IgD-negative memory B cell (primary cell): Measurements from ENCODE around the gene PTPRG. TPM values are rescaled to one million over a fixed set of nuclear protein-coding genes. Genes with fewer than 3 reads are reported as not detected.
A peak's percentile ranks its signal among the peaks of the same experiment; 100 is the strongest.
"Not testable (repeated sequence)": the region's sequence is repeated elsewhere in the genome, so short reads cannot be mapped to it uniquely, and the experiment has no call there.

Experiments used
- H3K27ac Mint-ChIP-seq, 3 donors: one replicate each; pipeline ENCODE4 v1.8.0; 2020 to 2022; ENCODE audit warnings: mild to moderate bottlenecking in 3 of 3, mixed read lengths in 3 of 3, moderate library complexity in 1 of 3
- H3K27me3 Mint-ChIP-seq: one replicate; pipeline ENCODE4 v1.8.0; 2021; ENCODE audit warnings: mixed read lengths
- H3K36me3 Mint-ChIP-seq: one replicate; pipeline ENCODE4 v1.8.0; 2020; ENCODE audit warnings: mild to moderate bottlenecking, mixed read lengths
- H3K4me1 Mint-ChIP-seq, 3 donors: one replicate each; pipeline ENCODE4 v1.8.0; 2020 to 2022; ENCODE audit warnings: mixed read lengths in 3 of 3, mild to moderate bottlenecking in 1 of 3
- H3K4me3 Mint-ChIP-seq, 4 donors: one replicate each; pipeline ENCODE4 v1.8.0; 2020 to 2022; ENCODE audit warnings: mild to moderate bottlenecking in 4 of 4, mixed read lengths in 4 of 4, moderate library complexity in 3 of 4
- H3K9me3 Mint-ChIP-seq, 3 donors: one replicate each; pipeline ENCODE4 v1.8.0; 2020 to 2021; ENCODE audit warnings: mixed read lengths in 3 of 3, mild to moderate bottlenecking in 1 of 3
- polyA plus RNA-seq: library from polyadenylated mRNA; unstranded; fragments of 300-500 nt; fragmentation: Illumina TruSeq; gene quantifications from one replicate; pipeline ENCODE4 v1.2.3, GENCODE V29; 2021

Gene PTPRG
- polyA plus RNA-seq, 1 donor from 2014 or later: 1.9 TPM

GRCh38 chr3:61805510-61806080 is 244.2 kb downstream of the PTPRG start:
- H3K36me3 Mint-ChIP-seq: no peaks in the 10 kb centered on the region
- H3K27ac Mint-ChIP-seq: no peak overlapping the region
- H3K4me1 Mint-ChIP-seq: no peaks in the 10 kb centered on the region

GRCh38 chr3:61806810-61807209 is 245.4 kb downstream of the PTPRG start:
- Mint-ChIP-seq H3K36me3 (no peaks in the 10 kb centered on the region), H3K27me3 (no peaks in the 10 kb centered on the region), H3K4me1 (no peaks in the 10 kb centered on the region), H3K9me3 (peaks cover 0 to 2% (median 0%) of the 10 kb centered on the region in 3 donors), H3K27ac (no peak overlapping the region), H3K4me3 (no peak overlapping the region)

More at GRCh38 chr3:61805510-61806080, 244.2 kb downstream of the PTPRG start:
- Mint-ChIP-seq H3K4me3 (no peak overlapping the region), H3K9me3 (no peaks in the 10 kb centered on the region), H3K27me3 (no peaks in the 10 kb centered on the region)

- peak overlapping the region in 1 of 3 donors; percentile 35 for H3K27ac Mint-ChIP-seq
- H3K4me3 Mint-ChIP-seq: no peak overlapping the region
- no peaks in the 10 kb centered on the region for H3K27me3 Mint-ChIP-seq
- no peaks in the 10 kb centered on the region for H3K36me3 Mint-ChIP-seq
- H3K9me3 Mint-ChIP-seq: peaks cover 0 to 2% (median 0%) of the 10 kb centered on the region in 3 donors
- H3K4me1 Mint-ChIP-seq: no peaks in the 10 kb centered on the region
These were observed 246.5 kb downstream of the PTPRG start for GRCh38 chr3:61807865-61808276.

- Mint-ChIP-seq H3K36me3 (no peaks in the 10 kb centered on the region), H3K9me3 (peaks cover 0 to 2% (median 0%) of the 10 kb centered on the region in 3 donors), H3K4me3 (no peak overlapping the region), H3K27me3 (no peaks in the 10 kb centered on the region), H3K4me1 (no peaks in the 10 kb centered on the region), H3K27ac (no peak overlapping the region)
These were observed 247.2 kb downstream of the PTPRG start for GRCh38 chr3:61808526-61808925.

GRCh38 chr3:61808999-61809398 is 247.6 kb downstream of the PTPRG start:
- Mint-ChIP-seq H3K4me3 (no peak overlapping the region), H3K36me3 (no peaks in the 10 kb centered on the region), H3K9me3 (peaks cover 0 to 2% (median 0%) of the 10 kb centered on the region in 3 donors)

DNA sequence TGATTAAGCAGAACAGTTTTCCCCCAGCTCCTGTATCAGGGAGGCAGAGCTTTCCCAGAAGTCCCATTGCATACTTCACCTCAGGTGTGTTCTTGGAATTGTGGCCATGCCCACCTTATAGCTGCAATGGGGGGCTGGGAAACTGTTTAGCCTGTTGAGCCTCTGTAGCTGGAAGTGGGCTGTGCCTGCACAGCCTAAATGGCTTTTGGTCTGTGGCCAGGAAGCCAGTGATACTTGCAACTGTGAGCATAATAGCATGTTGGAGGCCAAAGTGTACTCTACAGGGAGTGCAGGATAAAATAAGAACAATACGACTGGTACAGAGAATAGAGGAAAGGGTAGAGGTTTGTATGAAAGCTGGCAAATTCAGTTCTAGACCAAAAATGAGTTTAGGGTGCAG is 248.5 kb downstream of the PTPRG start:
- Mint-ChIP-seq H3K27me3 (no peaks in the 10 kb centered on the region), H3K9me3 (peaks cover 0 to 2% (median 0%) of the 10 kb centered on the region in 3 donors), H3K4me3 (no peak overlapping the region), H3K36me3 (no peaks in the 10 kb centered on the region), H3K4me1 (peaks cover 0 to 5% (median 3%) of the 10 kb centered on the region in 3 donors), H3K27ac (no peak overlapping the region)

More at GRCh38 chr3:61808999-61809398, 247.6 kb downstream of the PTPRG start:
- no peaks in the 10 kb centered on the region for H3K27me3 Mint-ChIP-seq
- H3K27ac Mint-ChIP-seq: no peak overlapping the region
- H3K4me1 Mint-ChIP-seq: no peaks in the 10 kb centered on the region

GRCh38 chr3:61810953-61811497 is 249.7 kb downstream of the PTPRG start:
- H3K4me1 Mint-ChIP-seq: peaks cover 0 to 5% (median 3%) of the 10 kb centered on the region in 3 donors
- no peak overlapping the region for H3K27ac Mint-ChIP-seq
- no peaks in the 10 kb centered on the region for H3K36me3 Mint-ChIP-seq
- no peak overlapping the region for H3K4me3 Mint-ChIP-seq
- H3K9me3 Mint-ChIP-seq: peaks cover 0 to 2% (median 0%) of the 10 kb centered on the region in 3 donors
- H3K27me3 Mint-ChIP-seq: no peaks in the 10 kb centered on the region

- H3K9me3 Mint-ChIP-seq: peaks cover 0 to 2% (median 0%) of the 10 kb centered on the region in 3 donors
- peaks cover 0 to 5% (median 3%) of the 10 kb centered on the region in 3 donors for H3K4me1 Mint-ChIP-seq
- H3K27ac Mint-ChIP-seq: peak overlapping the region in 1 of 3 donors; percentile 3
- no peaks in the 10 kb centered on the region for H3K27me3 Mint-ChIP-seq
- no peak overlapping the region for H3K4me3 Mint-ChIP-seq
- H3K36me3 Mint-ChIP-seq: no peaks in the 10 kb centered on the region
These were observed 250.3 kb downstream of the PTPRG start for GRCh38 chr3:61811652-61812051.

GRCh38 chr3:61812085-61812484 is 250.7 kb downstream of the PTPRG start:
- H3K27me3 Mint-ChIP-seq: no peaks in the 10 kb centered on the region
- H3K4me3 Mint-ChIP-seq: no peak overlapping the region
- peaks cover 0 to 2% (median 0%) of the 10 kb centered on the region in 3 donors for H3K9me3 Mint-ChIP-seq
- peaks cover 0 to 5% (median 3%) of the 10 kb centered on the region in 3 donors for H3K4me1 Mint-ChIP-seq
- no peak overlapping the region for H3K27ac Mint-ChIP-seq
- H3K36me3 Mint-ChIP-seq: no peaks in the 10 kb centered on the region

DNA sequence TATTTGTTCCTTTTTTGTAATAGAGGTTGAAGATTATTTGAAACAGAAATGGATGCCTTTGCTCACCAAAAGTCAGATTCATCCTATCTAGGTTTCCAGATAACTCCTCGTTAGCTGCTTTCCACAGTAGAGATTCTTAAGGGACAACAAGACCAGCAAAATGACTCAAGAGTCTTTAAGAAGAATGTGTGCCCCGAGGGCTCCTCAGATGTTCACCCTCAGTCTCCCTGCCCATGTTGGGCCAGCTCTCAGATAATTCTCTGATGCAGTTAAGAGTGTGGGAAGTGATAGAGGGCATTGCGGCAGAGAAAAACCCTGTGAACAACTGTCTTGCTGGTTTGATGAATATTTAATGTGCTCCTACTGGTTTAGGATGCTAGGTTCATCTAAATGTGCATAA is 251.1 kb downstream of the PTPRG start:
- Mint-ChIP-seq H3K4me1 (peaks cover 0 to 5% (median 3%) of the 10 kb centered on the region in 3 donors), H3K27ac (no peak overlapping the region), H3K27me3 (no peaks in the 10 kb centered on the region), H3K4me3 (no peak overlapping the region), H3K9me3 (peaks cover 0 to 2% (median 0%) of the 10 kb centered on the region in 3 donors), H3K36me3 (no peaks in the 10 kb centered on the region)

DNA sequence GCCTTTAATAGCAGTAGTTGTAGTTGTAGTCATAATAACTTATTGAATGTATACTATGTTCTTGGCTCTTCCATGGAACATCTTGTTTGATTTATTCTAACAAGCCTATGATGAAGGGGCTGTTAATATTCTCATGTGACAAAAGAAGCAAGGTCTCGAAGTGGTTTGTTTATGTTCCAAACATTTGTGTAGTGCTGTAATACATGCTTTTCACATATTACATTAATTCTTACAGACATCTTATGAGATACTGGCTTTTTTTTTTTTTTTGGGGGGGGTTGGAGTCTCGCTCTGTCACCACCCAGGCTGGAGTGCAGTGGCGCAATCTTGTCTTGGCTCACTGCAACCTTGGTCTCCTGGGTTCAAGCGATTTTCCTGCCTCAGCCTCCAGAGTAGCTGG is 252.3 kb downstream of the PTPRG start:
- Mint-ChIP-seq H3K27ac (no peak overlapping the region), H3K27me3 (no peaks in the 10 kb centered on the region), H3K9me3 (peaks cover 0 to 2% (median 0%) of the 10 kb centered on the region in 3 donors), H3K36me3 (no peaks in the 10 kb centered on the region), H3K4me3 (no peak overlapping the region), H3K4me1 (peaks cover 0 to 5% (median 3%) of the 10 kb centered on the region in 3 donors)

DNA sequence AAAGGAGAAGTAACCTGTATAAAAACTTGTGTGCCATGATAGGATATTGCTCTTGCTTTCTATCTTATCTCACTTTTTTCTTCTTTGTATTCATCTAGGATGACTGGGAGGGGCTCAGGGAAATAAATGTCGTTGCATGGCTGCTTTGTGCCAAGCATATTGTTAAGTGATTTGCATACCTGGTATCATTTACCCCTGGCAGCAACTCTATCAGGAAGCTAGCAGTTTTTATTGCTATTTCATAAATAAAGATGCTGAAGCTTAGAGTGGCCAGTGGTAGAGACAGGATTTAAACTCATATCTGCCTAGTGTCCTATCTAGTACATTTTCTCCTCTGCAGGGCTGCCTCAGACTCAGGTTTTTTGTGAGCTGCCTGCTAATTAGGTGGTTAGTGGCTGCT is 253.3 kb downstream of the PTPRG start:
- H3K27me3 Mint-ChIP-seq: no peaks in the 10 kb centered on the region
- no peak overlapping the region for H3K4me3 Mint-ChIP-seq
- H3K36me3 Mint-ChIP-seq: no peaks in the 10 kb centered on the region
- H3K9me3 Mint-ChIP-seq: peaks cover 0 to 2% (median 0%) of the 10 kb centered on the region in 3 donors
- H3K4me1 Mint-ChIP-seq: peaks cover 0 to 5% (median 3%) of the 10 kb centered on the region in 3 donors
- H3K27ac Mint-ChIP-seq: no peak overlapping the region

DNA sequence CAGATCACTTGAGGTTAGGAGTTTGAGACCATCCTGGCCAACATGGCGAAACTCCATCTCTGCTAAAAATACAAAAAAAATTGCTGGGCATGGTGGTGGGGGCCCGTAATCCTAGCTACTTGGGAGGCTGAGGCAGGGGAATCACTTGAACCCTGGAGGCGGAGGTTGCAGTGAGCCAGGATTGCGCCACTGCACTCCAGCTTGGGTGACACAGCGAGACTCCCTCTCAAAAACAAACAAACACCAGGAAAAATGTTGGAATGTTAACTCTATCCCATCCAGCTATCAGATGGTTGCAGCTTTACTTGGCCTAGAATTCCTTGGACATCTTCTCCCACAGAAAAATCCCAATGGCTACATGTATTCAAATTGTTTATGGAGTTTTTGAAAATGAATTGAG is 254.9 kb downstream of the PTPRG start:
- H3K9me3 Mint-ChIP-seq, H3K4me3 Mint-ChIP-seq, H3K27me3 Mint-ChIP-seq, H3K27ac Mint-ChIP-seq, H3K4me1 Mint-ChIP-seq, H3K36me3 Mint-ChIP-seq: not testable (repeated sequence)

GRCh38 chr3:61819861-61820260 is 258.5 kb downstream of the PTPRG start:
- Mint-ChIP-seq H3K27me3 (peaks cover 2% of the 10 kb centered on the region), H3K4me3 (no peak overlapping the region), H3K27ac (no peak overlapping the region), H3K36me3 (no peaks in the 10 kb centered on the region), H3K4me1 (peaks cover 2 to 5% (median 5%) of the 10 kb centered on the region in 3 donors), H3K9me3 (no peaks in the 10 kb centered on the region)

DNA sequence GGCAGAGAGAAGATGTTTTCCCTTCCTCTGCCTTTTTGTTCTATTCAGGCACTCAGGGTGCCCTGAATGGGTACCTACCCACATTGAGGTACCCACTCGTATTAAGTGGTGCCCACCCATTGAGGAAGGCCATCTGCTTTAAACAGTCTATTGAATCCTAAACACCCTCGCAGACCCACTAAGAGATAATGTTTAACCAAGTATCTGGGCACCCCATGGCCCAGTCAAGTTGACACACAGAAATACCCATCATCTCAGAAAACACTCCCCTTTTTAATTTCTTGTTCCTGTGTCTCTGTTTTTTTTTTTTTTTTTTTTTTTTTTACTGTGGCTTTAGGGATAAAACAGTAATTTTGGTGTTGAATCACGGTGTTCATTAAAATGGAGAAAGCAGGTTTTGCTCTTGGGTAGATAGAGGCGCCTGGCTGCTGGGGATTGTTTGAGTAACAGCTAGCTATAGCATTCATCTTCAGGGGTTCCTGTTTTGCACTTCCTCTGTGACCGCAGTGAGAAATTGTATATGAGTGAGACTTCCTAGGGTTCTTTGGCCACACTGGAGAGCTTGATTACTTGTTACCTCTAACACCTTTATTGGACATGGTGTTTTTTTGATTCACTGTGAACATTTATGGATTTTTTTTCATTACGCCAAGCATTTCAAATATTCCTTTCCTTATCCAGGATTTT is 259.1 kb downstream of the PTPRG start:
- peaks cover 2 to 5% (median 5%) of the 10 kb centered on the region in 3 donors for H3K4me1 Mint-ChIP-seq
- no peaks in the 10 kb centered on the region for H3K36me3 Mint-ChIP-seq
- no peak overlapping the region for H3K27ac Mint-ChIP-seq
- no peak overlapping the region for H3K4me3 Mint-ChIP-seq
- H3K9me3 Mint-ChIP-seq: peaks cover 0 to 2% (median 0%) of the 10 kb centered on the region in 3 donors
- peaks cover 2% of the 10 kb centered on the region for H3K27me3 Mint-ChIP-seq
